ENCODE results near the gene SH3BP1.

SH3BP1 gene

GRCh38 chr22:37616201-37617083 lies 23.0 kb upstream of the SH3BP1 start:
- DNase-seq, result no peak

DNA sequence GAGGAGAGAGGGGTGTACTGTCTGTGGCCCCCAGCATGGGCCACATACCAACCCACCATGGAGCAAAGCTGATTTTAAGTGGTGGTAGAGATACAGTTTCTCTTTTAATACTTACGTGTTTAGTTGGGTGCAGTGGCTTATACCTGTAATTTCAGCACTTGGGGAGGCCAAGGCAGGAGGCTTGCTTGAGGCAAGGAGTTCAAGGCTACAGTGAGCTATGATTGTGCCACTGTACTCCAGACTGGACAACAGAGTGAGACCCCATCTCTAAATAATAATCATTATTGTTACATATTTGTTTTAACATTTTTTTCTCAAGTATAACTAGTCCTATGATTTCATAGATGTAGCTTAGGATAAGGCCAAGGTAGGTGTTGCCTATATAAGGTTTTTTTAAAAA lies 22.0 kb upstream of the SH3BP1 start:
- no peak for DNase-seq

DNA sequence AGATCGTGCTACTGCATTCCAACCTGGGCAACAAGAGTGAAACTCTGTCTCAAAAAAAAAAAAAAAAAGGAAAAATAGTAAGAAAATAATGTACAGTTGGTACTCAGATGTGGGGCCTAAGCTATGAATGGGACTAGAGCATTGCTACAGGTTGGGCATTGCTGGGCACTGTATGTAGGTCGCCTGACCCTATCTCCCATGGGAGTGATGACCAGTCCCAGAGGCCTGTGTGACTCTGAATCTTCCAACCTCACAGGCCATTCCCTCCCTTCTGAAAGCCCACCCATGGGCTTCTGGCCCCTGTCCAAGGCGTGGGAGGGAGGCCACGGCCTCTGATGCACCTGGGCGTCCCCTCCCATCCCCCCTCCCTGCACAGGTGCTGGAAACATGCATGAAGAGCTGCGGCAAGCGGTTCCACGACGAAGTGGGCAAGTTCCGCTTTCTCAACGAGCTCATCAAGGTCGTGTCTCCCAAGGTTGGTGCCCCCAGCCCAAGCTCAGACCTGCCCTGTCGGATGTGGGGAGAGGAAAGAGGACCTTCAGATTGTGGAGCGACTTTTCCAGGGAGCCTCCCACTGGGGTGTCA lies 21.3 kb upstream of the SH3BP1 start:
- DNase-seq, result no peak

DNA sequence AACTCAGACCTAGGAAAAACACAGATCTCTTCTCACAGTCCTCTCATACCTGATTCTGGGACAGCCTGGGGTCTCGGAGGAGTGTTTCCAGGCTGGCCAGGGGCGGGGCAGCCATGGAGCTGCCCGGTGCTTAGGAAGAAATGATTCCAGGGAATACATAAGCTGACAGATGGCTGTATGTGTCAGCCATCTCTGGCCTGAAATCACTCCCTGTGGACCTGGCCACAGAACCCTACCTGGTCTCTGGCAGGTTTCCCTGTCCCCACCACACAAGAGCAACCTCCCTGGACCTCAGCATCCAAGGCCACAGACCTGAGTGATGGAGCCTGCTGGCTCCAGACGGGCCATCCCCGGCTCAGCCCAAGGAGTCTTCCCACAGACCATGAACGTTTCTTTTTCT lies 20.8 kb upstream of the SH3BP1 start:
- DNase-seq, result no peak

GRCh38 chr22:37619991-37620390 lies 19.5 kb upstream of the SH3BP1 start:
- DNase-seq, result no peak

GRCh38 chr22:37621352-37621860 lies 18.1 kb upstream of the SH3BP1 start:
- DNase-seq, result no peak

DNA sequence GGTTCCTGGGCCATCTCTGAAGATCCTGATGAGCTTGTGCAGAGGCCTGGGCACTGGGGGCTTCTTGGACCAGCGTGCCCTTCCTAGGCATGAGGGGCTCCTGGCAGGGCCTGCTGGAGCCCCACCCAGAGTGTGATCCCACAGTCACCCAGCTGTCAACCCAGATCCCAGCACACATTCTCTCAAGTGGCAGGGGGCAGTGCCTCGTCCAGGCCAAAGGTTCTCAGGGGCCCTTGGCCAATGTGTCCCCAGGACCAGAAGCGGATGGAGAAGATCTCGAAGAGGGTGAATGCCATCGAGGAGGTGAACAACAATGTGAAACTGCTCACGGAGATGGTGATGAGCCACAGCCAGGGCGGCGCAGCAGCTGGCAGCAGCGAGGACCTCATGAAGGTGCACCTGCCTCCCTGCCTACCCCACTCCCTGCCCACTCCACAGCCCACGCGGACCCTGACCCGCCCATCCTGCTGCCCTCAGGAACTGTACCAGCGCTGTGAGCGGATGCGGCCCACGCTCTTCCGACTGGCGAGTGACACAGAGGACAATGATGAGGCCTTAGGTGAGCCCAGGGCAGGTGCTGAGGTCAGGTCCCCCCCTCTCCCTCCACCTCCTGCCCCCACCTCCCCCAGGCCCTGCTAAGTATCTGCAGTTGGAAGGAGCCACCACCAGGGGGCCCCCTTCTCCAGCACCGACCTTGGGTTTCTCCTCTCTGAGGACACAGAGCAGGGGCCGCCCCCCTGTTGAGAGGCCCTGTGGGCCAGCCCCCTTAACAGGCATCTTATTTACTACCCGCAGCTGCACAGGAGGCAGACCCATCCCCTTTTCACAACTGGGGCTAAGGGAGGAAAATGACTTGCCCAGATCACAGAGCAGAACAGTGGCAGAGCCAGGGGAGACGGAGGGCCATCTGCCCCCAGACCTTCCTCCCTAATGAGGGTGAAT lies 16.1 kb upstream of the SH3BP1 start:
- DNase-seq, result peak; percentile 70

- no peak for DNase-seq
Observed at GRCh38 chr22:37624017-37624365, 15.5 kb upstream of the SH3BP1 start.

DNA sequence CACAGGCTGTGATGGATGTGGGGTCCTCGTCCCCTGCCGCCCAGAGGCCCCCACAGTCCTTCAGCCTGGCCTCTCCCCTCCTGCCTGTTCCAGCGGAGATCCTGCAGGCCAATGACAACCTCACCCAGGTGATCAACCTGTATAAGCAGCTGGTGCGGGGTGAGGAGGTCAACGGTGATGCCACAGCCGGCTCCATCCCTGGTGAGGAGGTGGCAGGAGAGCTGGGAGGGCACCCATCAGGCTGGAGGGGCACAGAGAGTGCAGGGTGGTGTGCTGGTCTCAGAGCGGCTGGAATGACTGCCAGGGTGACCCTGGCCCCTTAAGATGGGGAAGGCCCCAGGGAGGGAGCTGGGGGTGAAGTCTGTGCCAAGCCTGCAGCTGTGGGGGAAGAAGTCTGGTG lies 14.6 kb upstream of the SH3BP1 start:
- DNase-seq, result no peak

DNA sequence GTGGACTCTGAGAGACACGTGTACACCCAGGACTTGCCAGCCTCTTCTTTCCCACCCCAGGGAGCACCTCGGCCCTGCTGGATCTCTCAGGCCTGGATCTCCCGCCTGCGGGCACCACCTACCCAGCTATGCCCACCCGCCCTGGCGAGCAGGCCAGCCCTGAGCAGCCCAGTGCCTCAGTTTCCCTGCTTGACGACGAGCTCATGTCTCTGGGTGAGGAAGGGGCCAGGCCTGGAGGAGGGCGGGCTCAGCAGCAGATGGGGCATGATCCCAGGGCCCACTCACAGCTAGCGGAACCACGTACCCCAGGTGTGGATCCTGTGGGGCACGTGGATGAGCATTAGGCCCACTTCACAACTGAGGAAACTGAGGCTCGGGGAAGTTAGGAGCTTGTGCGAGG lies 13.7 kb upstream of the SH3BP1 start:
- no peak for DNase-seq

DNA sequence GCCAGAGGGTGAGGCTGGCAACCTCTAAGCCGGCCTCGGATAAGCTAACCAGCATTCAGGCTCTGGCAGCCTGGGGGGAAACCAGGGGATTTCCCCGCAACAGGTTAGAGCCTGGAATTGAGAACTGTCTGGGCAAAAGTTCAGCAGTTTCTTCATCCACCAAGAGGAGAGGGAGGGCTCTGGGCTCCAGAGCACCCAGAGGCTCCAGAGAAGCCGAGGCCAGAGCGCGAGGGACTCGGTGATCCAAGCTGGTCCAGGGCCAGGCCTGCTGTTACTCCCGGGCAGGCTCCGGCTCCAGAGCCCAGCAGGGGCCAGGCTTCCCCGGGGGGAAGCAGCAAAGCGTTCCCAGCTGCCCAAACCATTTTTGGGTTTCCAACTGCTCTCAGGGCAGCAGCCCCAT lies 13.3 kb upstream of the SH3BP1 start:
- DNase-seq, result no peak

DNA sequence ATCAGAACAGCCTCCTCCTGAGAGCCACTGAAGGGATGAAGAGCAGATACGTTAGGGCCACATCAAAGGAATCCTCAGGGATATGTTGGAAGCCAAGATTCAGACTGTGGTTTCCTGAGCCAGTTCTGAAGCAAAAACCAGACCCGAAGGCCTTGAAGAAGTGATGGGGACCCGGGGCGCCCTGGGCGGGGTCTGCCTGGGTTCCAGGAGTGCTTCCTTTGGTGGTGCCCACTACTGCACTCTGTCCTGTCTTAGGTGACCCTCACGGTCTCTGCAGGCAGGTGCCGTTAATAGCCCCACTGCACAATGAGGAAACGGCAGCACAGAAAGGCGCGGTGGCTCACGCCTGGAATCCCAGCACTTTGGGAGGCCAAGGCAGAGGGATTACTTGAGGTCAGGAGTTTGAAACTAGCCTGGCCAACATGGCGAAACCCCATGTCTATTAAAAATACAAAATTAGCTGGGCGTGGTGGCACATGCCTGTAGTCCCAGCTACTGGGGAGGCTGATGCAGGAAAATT lies 12.9 kb upstream of the SH3BP1 start:
- DNase-seq, result no peak

- DNase-seq, result no peak
Observed at GRCh38 chr22:37627121-37627520, 12.3 kb upstream of the SH3BP1 start.

DNA sequence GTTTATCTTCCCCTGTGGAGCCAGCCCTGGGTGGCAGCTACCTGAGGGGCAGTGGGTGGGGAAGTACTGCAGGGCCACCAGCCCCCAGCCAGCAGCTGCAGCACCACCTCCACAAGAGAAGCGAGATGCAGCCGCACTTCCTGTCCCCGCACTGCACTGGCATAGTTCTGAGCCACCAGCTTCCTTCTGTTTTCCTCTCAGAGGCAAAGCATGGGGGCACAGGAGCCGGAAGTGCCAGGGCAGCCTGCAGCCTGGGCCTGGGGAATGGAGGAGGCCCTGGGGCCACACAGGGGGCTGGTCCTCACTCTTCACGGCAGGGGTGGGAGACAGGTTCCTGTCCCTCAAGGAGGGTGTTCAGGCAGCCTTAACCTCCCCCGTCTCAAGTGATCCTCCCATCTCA lies 11.9 kb upstream of the SH3BP1 start:
- DNase-seq, result peak; percentile 58

DNA sequence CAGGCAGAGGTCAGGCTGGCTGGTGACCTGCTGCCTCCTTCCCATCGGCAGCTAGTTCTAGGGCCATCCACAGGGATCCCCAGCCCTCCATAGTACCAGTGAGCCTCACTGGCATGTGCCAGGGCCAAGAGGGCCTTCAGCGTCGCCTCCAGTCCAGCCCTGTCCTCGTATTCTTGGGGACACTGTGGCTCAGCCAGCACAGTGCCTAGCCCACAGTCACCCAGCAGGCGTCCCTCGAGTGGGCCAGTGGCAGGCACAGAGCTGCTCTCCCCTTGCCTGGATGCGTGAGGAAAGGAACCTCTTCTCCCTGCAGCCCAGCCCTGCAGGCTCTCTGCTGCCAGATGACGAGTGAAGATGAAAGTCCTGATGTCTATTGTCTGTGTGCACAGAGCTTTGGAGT lies 10.6 kb upstream of the SH3BP1 start:
- no peak for DNase-seq

DNA sequence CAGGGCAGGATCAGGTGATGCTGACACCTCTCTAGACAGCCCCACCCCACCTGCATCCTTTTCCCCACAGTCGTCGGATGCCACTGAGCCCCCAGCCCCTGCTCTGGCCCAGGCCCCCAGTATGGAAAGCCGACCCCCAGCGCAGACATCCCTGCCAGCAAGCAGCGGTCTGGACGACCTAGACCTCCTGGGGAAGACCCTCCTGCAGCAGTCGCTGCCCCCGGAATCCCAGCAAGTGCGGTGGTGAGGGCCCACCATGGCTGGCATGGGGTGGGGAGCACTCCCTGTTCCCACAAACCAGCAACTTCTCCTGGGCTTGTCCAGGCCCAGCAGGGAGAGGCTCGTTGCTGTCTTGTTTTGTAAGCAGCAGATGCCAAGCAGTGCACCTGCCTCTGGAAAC lies 9.5 kb upstream of the SH3BP1 start:
- DNase-seq, result no peak

DNA sequence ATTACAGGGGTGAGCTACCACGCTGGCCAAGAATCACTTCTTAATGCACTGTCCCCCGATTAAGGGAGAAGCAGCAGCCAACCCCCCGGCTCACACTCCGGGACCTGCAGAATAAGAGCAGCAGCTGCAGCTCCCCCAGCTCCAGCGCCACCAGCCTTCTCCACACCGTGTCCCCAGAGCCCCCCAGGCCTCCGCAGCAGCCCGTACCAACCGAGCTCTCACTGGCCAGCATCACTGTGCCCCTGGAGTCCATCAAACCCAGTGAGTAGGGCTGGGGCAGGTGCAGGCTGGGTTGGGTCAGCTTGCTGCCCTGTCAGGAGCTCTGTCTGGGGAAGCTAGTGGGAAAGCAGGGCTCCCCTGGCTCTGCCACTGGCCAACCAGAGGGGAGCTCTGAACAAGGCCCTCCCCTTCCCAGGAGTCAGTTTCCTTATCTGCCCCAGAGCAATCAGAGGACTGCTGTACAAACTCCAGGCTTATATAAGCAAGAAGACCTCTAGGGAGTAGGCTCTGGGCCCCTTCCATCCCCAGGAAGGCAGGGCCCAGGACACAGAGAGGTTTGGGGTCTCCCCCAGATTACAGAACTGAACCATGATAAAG lies 8.5 kb upstream of the SH3BP1 start:
- no peak for DNase-seq

DNA sequence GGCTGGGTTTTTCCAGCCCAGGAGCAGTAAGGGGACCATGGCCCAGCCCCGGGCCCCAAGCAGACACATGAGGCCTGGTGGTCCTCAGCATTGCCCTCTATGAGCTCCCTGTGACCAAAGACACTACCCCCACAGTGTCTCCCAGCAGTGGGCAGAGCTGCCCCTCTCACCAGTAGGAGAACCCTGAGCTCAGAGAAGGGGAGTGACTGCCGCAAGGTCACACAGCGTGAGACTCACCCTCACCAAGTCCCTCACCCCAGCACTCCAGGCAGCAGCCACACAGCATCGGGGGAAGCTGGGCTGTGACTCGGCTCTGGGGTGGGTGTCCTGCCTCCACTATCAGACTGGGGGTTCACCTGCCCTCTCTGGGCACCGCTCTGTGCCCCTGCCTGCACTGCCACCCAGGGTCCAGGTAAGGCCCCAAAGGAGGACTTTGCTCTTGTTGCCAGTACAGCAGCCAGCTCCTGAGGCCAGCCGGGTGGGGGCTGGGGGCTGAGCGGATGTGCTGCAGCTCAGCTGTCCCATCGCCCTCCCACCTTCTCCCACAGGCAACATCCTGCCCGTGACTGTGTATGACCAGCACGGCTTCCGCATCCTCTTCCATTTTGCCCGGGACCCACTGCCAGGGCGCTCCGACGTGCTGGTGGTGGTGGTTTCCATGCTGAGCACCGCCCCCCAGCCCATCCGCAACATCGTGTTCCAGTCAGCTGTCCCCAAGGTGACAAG lies 7.9 kb upstream of the SH3BP1 start:
- DNase-seq, result no peak

DNA sequence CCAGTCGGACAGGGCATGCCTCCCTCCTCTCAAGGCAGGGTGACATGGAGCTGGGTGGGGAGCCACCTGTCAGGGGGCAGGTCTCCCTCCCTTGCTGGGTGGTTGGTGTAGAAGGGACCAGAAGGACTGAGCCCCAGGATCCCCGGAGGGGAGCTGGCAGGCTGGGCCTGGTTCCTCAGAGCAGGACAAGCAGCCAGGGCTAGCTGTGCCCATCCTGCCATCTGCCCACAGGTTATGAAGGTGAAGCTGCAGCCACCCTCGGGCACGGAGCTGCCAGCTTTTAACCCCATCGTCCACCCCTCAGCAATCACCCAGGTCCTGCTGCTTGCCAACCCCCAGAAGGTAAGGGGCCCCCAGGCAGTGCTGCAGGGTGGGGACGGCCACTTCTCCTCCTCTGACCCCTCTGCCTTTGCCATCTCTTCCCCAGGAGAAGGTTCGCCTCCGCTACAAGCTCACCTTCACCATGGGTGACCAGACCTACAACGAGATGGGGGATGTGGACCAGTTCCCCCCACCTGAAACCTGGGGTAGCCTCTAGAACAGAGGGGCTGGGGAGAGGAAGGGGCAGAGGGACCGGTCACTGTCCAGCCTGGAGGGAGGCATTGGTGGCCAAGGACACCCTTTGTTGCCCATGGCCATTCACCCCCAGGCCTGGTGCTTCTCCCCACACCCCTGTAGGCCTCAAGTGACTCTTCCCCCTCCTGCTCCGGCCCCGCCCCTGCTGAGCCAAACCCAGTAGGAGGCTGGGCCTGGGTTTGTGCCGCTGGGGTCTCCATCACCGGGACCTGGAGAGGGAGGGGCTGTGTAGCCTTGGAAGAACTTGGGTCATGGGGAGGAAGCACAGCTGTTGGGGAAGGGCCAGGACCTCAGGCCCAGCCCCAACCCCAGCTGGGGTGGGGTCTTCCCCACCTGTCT lies 7.0 kb upstream of the SH3BP1 start:
- no peak for DNase-seq

GRCh38 chr22:37633089-37633624 lies 6.3 kb upstream of the SH3BP1 start:
- peak; percentile 48 for DNase-seq

Measured in CD4-positive, alpha-beta T cell treated with Interleukin-4 for 4 hours (primary cell).